Naive thymus-derived CD4-positive, alpha-beta T cell (primary cell): ENCODE results near the gene ZDHHC17. TPM values are rescaled to one million over a fixed set of nuclear protein-coding genes. Genes with fewer than 3 reads are reported as not detected.

Experiments
- ATAC-seq: fragments of 150-1000 bp; cut with Tn5 transposase; 2 replicates; pipeline ENCODE4 v1.10.0; 2021; ENCODE audit warnings: mild to moderate bottlenecking, moderate library complexity
- CTCF ChIA-PET: fragments of 350-600 bp; sonication (Branson Sonifier 250); formaldehyde crosslinking; loops from one replicate; lab custom pipeline; 2021; ENCODE audit warnings: antibody characterized with exemption; lab: Charles Lee
- POLR2A ChIA-PET: fragments of 350-600 bp; sonication (Branson Sonifier 250); formaldehyde crosslinking; loops from one replicate; lab custom pipeline; 2021; ENCODE audit warnings: antibody characterized with exemption, inconsistent platforms; lab: Charles Lee
- DNase-seq, 9 donors: peaks; one replicate each; pipeline versions ENCODE4 v3.0.0 to v3.0.0-alpha.2; 2020 to 2022; ENCODE audit warnings: mixed read lengths in 1 of 9
- H3K27ac ChIP-seq: one replicate; pipeline ENCODE4 v1.7.0; 2013; ENCODE audit warnings: mild to moderate bottlenecking, low read depth, low read length, moderate library complexity
- H3K27me3 ChIP-seq, 2 donors: one replicate each; pipeline ENCODE4 v1.7.0; 2013; ENCODE audit warnings: low read length in 2 of 2, mild to moderate bottlenecking in 2 of 2, moderate library complexity in 2 of 2; ENCODE audit not compliant: control insufficient read depth in 2 of 2, insufficient read depth in 2 of 2
- H3K36me3 ChIP-seq, 3 experiments: 1 replicate in 2 of 3; 2 replicates in 1 of 3; pipeline ENCODE4 v1.7.0; 2013; ENCODE audit warnings: low read length in 3 of 3, mild to moderate bottlenecking in 3 of 3, moderate library complexity in 1 of 3; ENCODE audit not compliant: insufficient read depth in 3 of 3, control insufficient read depth in 2 of 3
- H3K4me1 ChIP-seq, 2 donors: one replicate each; pipeline ENCODE4 v1.7.0; 2013; ENCODE audit warnings: low read length in 2 of 2, mild to moderate bottlenecking in 2 of 2, moderate library complexity in 1 of 2; ENCODE audit not compliant: control insufficient read depth in 2 of 2, insufficient read depth in 2 of 2
- H3K4me3 ChIP-seq: 2 replicates; pipeline ENCODE4 v1.7.0; 2013; ENCODE audit warnings: mild to moderate bottlenecking, low read length
- H3K9me3 ChIP-seq, 3 experiments: 1 replicate in 2 of 3; 2 replicates in 1 of 3; pipeline ENCODE4 v1.7.0; 2013; ENCODE audit warnings: low read length in 3 of 3; ENCODE audit not compliant: control insufficient read depth in 2 of 3
- H3K27ac Mint-ChIP-seq, 9 donors: one replicate each; pipeline ENCODE4 v1.8.0; 2020 to 2022; ENCODE audit warnings: mixed read lengths in 9 of 9, mild to moderate bottlenecking in 8 of 9, moderate library complexity in 5 of 9, inconsistent platforms in 2 of 9
- H3K27me3 Mint-ChIP-seq, 5 donors: one replicate each; pipeline ENCODE4 v1.8.0; 2021 to 2022; ENCODE audit warnings: mixed read lengths in 5 of 5, mild to moderate bottlenecking in 1 of 5
- H3K36me3 Mint-ChIP-seq, 5 donors: one replicate each; pipeline ENCODE4 v1.8.0; 2020 to 2022; ENCODE audit warnings: mixed read lengths in 5 of 5, mild to moderate bottlenecking in 3 of 5, inconsistent platforms in 1 of 5
- H3K4me1 Mint-ChIP-seq, 7 donors: one replicate each; pipeline ENCODE4 v1.8.0; 2020 to 2022; ENCODE audit warnings: mixed read lengths in 7 of 7, mild to moderate bottlenecking in 3 of 7, inconsistent platforms in 1 of 7
- H3K4me3 Mint-ChIP-seq, 10 donors: one replicate each; pipeline ENCODE4 v1.8.0; 2020 to 2022; ENCODE audit warnings: mild to moderate bottlenecking in 10 of 10, mixed read lengths in 10 of 10, moderate library complexity in 6 of 10, inconsistent platforms in 2 of 10
- H3K9me3 Mint-ChIP-seq, 11 donors: one replicate each; pipeline ENCODE4 v1.8.0; 2020 to 2022; ENCODE audit warnings: mixed read lengths in 11 of 11, mild to moderate bottlenecking in 4 of 11, inconsistent platforms in 1 of 11, moderate library complexity in 1 of 11
- intact Hi-C, 2 donors: fragments of 100-400 bp; cut with micrococcal nuclease; formaldehyde crosslinking; loops; one replicate each; pipeline ENCODE4 v1.15.1; 2023
- polyA plus RNA-seq, 2 donors: library from polyadenylated mRNA; unstranded; fragments of 300-500 nt; fragmentation: Illumina TruSeq; gene quantifications; one replicate each; pipeline ENCODE4 v1.2.3, GENCODE V29; 2021
- total RNA-seq, 6 experiments: library from RNA in 5 of 6; stranded (reverse) in 5 of 6; gene quantifications; 1 replicate in 5 of 6; 2 replicates in 1 of 6; pipeline ENCODE4 v1.2.3 and lab custom pipeline; 2021 to 2026

Gene ZDHHC17
- total and polyA plus RNA-seq, 7 experiments from 2014 or later = 12.4 to 60.9 (median 47.9) TPM

DNA sequence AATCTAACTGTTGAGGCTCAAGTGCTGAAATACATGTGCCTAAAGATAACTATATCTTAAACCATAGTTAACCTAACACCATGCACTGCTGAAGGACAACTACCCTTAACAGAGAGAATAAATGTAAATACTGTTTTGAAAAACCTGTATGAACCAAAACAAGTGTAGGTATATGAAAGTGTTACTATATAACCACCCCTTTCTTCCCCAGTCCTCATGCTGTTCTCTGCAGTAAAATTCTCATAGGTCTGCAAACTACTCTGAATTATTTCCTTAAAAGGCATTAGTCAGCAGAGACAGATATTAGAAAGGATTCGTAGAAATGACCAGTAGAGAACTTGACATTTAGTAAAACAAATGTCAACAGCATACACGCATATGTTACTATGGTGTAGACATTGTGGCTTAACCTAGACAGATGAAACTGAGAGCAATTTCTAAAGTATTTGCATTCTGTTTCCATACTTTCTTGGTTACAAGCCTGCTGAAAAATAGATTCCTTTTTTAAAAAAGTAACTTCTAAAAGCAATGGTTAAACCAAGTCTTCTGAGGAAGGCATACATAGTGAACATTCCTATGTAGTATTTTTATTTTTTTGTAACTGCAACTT is 101.0 kb downstream of the ZDHHC17 start:
- CTCF ChIA-PET = no interaction called here
- no peaks in the 10 kb centered on the region for H3K36me3 ChIP-seq
- POLR2A ChIA-PET = no interaction called here
- peaks cover 0 to 2% of the 10 kb centered on the region in 2 donors for H3K27me3 ChIP-seq
- H3K4me1 Mint-ChIP-seq = no peaks in the 10 kb centered on the region
- H3K4me3 ChIP-seq = no peak overlapping the region
- H3K9me3 Mint-ChIP-seq = peaks cover 0 to 2% (median 0%) of the 10 kb centered on the region in 11 donors
- intact Hi-C loops = no loop called here
- no peak overlapping the region for H3K4me3 Mint-ChIP-seq
- H3K27ac Mint-ChIP-seq = no peak overlapping the region
- H3K9me3 ChIP-seq = no peaks in the 10 kb centered on the region
- DNase-seq (no peak), ATAC-seq (no peak)
- no peak overlapping the region for H3K27ac ChIP-seq
- H3K36me3 Mint-ChIP-seq = no peaks in the 10 kb centered on the region
- no peaks in the 10 kb centered on the region for H3K4me1 ChIP-seq
- H3K27me3 Mint-ChIP-seq = peaks cover 0 to 19% (median 15%) of the 10 kb centered on the region in 5 donors

DNA sequence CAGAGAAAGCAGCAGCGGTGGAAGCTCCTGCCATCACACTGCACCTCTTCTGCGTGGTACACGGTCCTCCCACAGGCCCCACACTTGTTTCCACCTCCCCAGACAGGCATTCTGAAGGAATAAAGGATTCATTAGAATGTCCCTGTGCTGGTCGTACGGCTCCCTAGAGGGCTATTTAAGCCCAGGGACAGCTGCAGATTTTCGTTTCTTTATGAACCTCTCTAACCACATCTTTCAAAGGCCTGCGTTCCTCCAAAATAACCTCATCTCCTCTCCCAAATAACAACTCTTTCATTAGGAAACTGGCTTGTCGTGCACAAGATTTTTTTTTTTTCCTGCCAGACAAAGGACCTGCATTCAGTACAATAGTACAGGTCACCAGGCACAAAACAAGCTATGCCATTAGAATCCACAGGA is 102.2 kb downstream of the ZDHHC17 start:
- intact Hi-C loops = no loop called here
- ChIA-PET CTCF (no interaction called here), POLR2A (no interaction called here)
- Mint-ChIP-seq H3K36me3 (no peaks in the 10 kb centered on the region), H3K4me1 (no peaks in the 10 kb centered on the region), H3K27me3 (peaks cover 0 to 24% (median 22%) of the 10 kb centered on the region in 5 donors), H3K4me3 (no peak overlapping the region), H3K27ac (no peak overlapping the region), H3K9me3 (peaks cover 0 to 2% (median 0%) of the 10 kb centered on the region in 11 donors)
- ATAC-seq (no peak), DNase-seq (no peak)
- H3K27ac ChIP-seq = no peak overlapping the region
- no peaks in the 10 kb centered on the region for H3K4me1 ChIP-seq
- H3K9me3 ChIP-seq = no peaks in the 10 kb centered on the region
- H3K27me3 ChIP-seq = peaks cover 0 to 2% of the 10 kb centered on the region in 2 donors
- no peaks in the 10 kb centered on the region for H3K36me3 ChIP-seq
- H3K4me3 ChIP-seq = no peak overlapping the region

DNA sequence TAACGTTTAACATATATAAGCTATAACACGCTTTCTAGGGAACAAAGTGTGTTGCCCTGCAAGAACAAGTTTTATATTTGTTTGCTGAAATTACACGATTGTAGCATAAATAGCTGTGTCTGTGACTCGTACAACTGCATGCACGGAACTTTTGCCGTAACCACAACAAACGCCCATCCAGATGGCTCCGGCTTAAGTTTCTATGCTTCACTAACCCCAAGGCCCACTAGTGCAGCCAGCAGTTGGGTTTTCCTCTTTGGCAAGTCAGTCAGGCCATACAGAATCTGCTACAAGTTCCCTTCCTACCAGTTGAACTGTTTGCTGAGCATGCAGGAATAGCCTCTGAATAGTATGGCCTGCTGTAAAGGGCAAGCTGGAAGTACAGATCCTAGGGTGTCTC is 102.8 kb downstream of the ZDHHC17 start:
- Histone ChIP-seq H3K9me3 (no peaks in the 10 kb centered on the region), H3K4me3 (no peak overlapping the region), H3K4me1 (no peaks in the 10 kb centered on the region), H3K27me3 (peaks cover 0 to 2% of the 10 kb centered on the region in 2 donors), H3K36me3 (no peaks in the 10 kb centered on the region), H3K27ac (no peak overlapping the region)
- Mint-ChIP-seq H3K27ac (no peak overlapping the region), H3K4me1 (no peaks in the 10 kb centered on the region), H3K36me3 (no peaks in the 10 kb centered on the region), H3K9me3 (peaks cover 0 to 2% (median 0%) of the 10 kb centered on the region in 11 donors), H3K4me3 (no peak overlapping the region), H3K27me3 (peaks cover 0 to 26% (median 23%) of the 10 kb centered on the region in 5 donors)
- ATAC-seq (no peak), DNase-seq (no peak)
- CTCF ChIA-PET = no interaction called here
- POLR2A ChIA-PET = no interaction called here
- intact Hi-C loops = no loop called here

DNA sequence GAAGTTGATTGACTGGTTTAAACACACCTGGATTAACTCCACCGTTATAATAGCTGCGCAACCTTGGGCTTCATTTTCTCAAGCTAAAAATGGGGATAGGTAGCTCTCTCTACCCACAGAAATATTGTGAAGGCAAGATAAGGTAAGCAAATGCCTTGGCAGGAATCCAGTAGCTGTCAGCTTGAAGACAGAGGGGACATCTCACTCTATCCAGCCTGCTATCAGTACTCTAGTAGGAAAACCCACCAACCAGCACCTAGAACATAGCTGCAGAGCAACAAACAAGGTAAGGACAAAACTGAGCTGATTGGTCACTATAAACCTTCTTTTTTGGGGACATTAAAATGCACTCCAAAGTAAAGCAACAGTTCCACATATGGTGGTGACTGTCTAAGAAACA is 107.2 kb downstream of the ZDHHC17 start:
- ChIA-PET CTCF (interaction anchor here (1.0 kb wide), 1 partner anchor 19 kb away, joined by 3 read pairs; no protein-coding TSS in a partner anchor), POLR2A (no interaction called here)
- Mint-ChIP-seq H3K36me3 (no peaks in the 10 kb centered on the region), H3K9me3 (peaks cover 0 to 4% (median 0%) of the 10 kb centered on the region in 11 donors), H3K4me1 (no peaks in the 10 kb centered on the region), H3K4me3 (no peak overlapping the region), H3K27ac (no peak overlapping the region), H3K27me3 (peaks cover 8 to 52% (median 32%) of the 10 kb centered on the region in 5 donors)
- DNase-seq (no peak), ATAC-seq (no peak)
- intact Hi-C loops = no loop called here
- peaks cover 0 to under 1% of the 10 kb centered on the region in 2 donors for H3K27me3 ChIP-seq
- no peaks in the 10 kb centered on the region for H3K4me1 ChIP-seq
- no peak overlapping the region for H3K27ac ChIP-seq
- H3K4me3 ChIP-seq = no peak overlapping the region
- no peaks in the 10 kb centered on the region for H3K36me3 ChIP-seq
- H3K9me3 ChIP-seq = no peaks in the 10 kb centered on the region

DNA sequence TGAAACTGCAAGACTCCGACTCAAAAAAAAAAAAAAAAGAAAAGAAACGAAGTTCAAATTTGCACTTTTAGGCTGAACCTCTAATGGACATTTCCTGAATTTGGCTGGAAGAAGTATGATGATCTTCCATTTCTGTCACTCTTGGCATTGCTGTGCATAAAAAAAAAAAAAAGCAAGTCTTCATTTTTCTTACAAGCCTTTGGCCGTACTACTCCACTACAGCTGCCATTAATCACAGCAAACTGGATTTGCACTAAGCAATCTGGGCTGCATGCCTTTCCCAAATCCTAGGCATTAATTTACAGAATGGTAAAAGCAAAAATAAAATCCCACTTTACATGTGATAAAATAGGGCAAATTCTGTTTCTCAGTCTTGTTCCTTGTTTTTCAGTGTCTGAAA is 107.8 kb downstream of the ZDHHC17 start:
- ChIA-PET POLR2A (no interaction called here), CTCF (no interaction called here)
- Histone ChIP-seq H3K27ac (no peak overlapping the region), H3K4me1 (no peaks in the 10 kb centered on the region), H3K9me3 (no peaks in the 10 kb centered on the region), H3K27me3 (peaks cover 0 to 3% of the 10 kb centered on the region in 2 donors), H3K4me3 (no peak overlapping the region), H3K36me3 (no peaks in the 10 kb centered on the region)
- Mint-ChIP-seq H3K36me3 (no peaks in the 10 kb centered on the region), H3K9me3 (peaks cover 0 to 4% (median 0%) of the 10 kb centered on the region in 11 donors), H3K27ac (no peak overlapping the region), H3K27me3 (peaks cover 15 to 51% (median 38%) of the 10 kb centered on the region in 5 donors), H3K4me3 (no peak overlapping the region), H3K4me1 (no peaks in the 10 kb centered on the region)
- DNase-seq (no peak), ATAC-seq (no peak)
- intact Hi-C loops = no loop called here

DNA sequence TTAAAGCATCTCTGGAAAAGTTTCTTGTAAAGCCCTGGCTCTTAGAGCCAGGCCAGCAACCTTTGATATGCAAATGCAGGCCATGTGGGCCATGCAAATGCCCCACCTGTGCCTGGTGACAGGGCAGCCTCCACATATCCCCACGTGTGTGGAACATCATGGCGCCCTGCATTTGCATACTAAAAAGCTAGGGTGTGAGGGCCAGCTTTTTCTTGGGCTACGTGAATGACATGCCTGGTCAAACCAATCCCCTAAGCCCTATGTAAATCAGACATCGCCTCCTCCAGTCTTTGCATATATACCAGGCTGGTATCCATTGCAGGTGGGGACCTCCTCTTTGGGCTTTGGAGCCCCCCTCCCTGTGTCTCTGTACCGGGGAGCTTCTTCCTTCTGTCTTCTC is 108.5 kb downstream of the ZDHHC17 start:
- Mint-ChIP-seq H3K27me3 (peaks cover 21 to 57% (median 45%) of the 10 kb centered on the region in 5 donors), H3K4me3 (no peak overlapping the region), H3K27ac (no peak overlapping the region), H3K4me1 (peaks cover 0 to 3% (median 2%) of the 10 kb centered on the region in 7 donors), H3K36me3 (no peaks in the 10 kb centered on the region), H3K9me3 (peaks cover 0 to 3% (median 0%) of the 10 kb centered on the region in 11 donors)
- no peak for DNase-seq
- POLR2A ChIA-PET = no interaction called here
- Histone ChIP-seq H3K27ac (no peak overlapping the region), H3K27me3 (peaks cover 0 to 4% of the 10 kb centered on the region in 2 donors), H3K9me3 (no peaks in the 10 kb centered on the region), H3K4me1 (no peaks in the 10 kb centered on the region), H3K4me3 (no peak overlapping the region), H3K36me3 (no peaks in the 10 kb centered on the region)
- ATAC-seq = no peak
- intact Hi-C loops = no loop called here
- CTCF ChIA-PET = no interaction called here

DNA sequence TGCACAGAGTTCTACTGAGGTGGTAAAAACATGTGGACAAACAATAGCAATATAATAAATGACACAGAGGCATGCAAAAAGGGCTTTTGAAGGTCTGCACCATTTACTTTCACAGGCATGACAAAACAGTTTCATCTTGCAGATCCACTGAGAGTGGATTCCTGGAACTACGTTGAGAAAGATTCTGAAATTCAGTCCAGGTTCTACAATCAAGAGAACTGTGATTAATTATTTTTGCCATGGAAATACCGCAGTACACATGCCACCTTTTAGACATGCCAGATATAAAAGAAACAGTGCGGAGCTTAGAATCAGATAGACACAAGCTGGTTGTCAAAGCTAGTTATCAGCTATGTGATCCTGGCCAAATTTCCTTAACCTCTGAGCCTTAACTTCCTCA is 110.1 kb downstream of the ZDHHC17 start:
- intact Hi-C loops = no loop called here
- no peak for ATAC-seq
- H3K27me3 ChIP-seq = peaks cover 0 to 10% of the 10 kb centered on the region in 2 donors
- no peak overlapping the region for H3K27ac ChIP-seq
- H3K9me3 Mint-ChIP-seq = peaks cover 0 to 2% (median 0%) of the 10 kb centered on the region in 11 donors
- H3K27me3 Mint-ChIP-seq = peaks cover 32 to 65% (median 57%) of the 10 kb centered on the region in 5 donors
- H3K4me3 ChIP-seq = no peak overlapping the region
- DNase-seq = no peak
- H3K9me3 ChIP-seq = no peaks in the 10 kb centered on the region
- POLR2A ChIA-PET = no interaction called here
- CTCF ChIA-PET = no interaction called here
- no peak overlapping the region for H3K4me3 Mint-ChIP-seq
- H3K27ac Mint-ChIP-seq = no peak overlapping the region
- peaks cover 0 to 15% (median 7%) of the 10 kb centered on the region in 7 donors for H3K4me1 Mint-ChIP-seq
- H3K36me3 ChIP-seq = no peaks in the 10 kb centered on the region
- peaks cover 6% of the 10 kb centered on the region in 2 donors for H3K4me1 ChIP-seq
- H3K36me3 Mint-ChIP-seq = no peaks in the 10 kb centered on the region
